Common myeloid progenitor, CD34-positive (primary cell): ENCODE measurements around the gene GAK.

Experiments
- CTCF ChIA-PET: fragments of 350-600 bp; sonication (Branson Sonifier 250); formaldehyde crosslinking; loops from one replicate; lab custom pipeline; 2021; ENCODE audit warnings: antibody characterized with exemption; lab: Charles Lee
- POLR2A ChIA-PET: fragments of 350-600 bp; sonication (Branson Sonifier 250); formaldehyde crosslinking; loops from one replicate; lab custom pipeline; 2021; ENCODE audit warnings: antibody characterized with exemption; lab: Charles Lee
- DNase-seq, 3 donors: peaks; one replicate each; pipeline versions ENCODE4 v3.0.0 to v3.0.0-alpha.2; 2013
- H3K27ac ChIP-seq, 2 experiments: 1 replicate in 1 of 2; 2 replicates in 1 of 2; pipeline ENCODE4 v1.7.0; 2013; ENCODE audit warnings: inconsistent platforms in 2 of 2, low read length in 2 of 2, mild to moderate bottlenecking in 2 of 2, low read depth in 1 of 2, moderate library complexity in 1 of 2; ENCODE audit not compliant: severe bottlenecking in 2 of 2, insufficient read depth in 1 of 2, poor library complexity in 1 of 2
- H3K27me3 ChIP-seq, 5 experiments: replicated peaks in 2 of 5; 1 replicate in 3 of 5; 2 replicates in 2 of 5; pipeline versions ENCODE4 v1.6.1 to v1.7.0; 2013; ENCODE audit warnings: low read length in 4 of 5, mild to moderate bottlenecking in 2 of 5, moderate library complexity in 2 of 5, inconsistent platforms in 1 of 5; ENCODE audit not compliant: insufficient read depth in 5 of 5, control insufficient read depth in 4 of 5
- H3K36me3 ChIP-seq, 4 experiments: 1 replicate in 2 of 4; 2 replicates in 2 of 4; pipeline versions ENCODE4 v1.6.1 to v1.7.0; 2013; ENCODE audit warnings: low read length in 3 of 4, control low read depth in 1 of 4, mild to moderate bottlenecking in 1 of 4; ENCODE audit not compliant: control insufficient read depth in 4 of 4, insufficient read depth in 4 of 4
- H3K4me1 ChIP-seq, 4 experiments: 1 replicate in 3 of 4; 2 replicates in 1 of 4; pipeline versions ENCODE4 v1.6.1 to v1.7.1; 2013; ENCODE audit warnings: low read length in 3 of 4, mild to moderate bottlenecking in 3 of 4, control low read depth in 1 of 4, inconsistent platforms in 1 of 4, moderate library complexity in 1 of 4; ENCODE audit not compliant: control insufficient read depth in 4 of 4, insufficient read depth in 4 of 4; ENCODE audit errors: control extremely low read depth in 1 of 4
- H3K4me3 ChIP-seq, 7 experiments: 1 replicate in 4 of 7; 2 replicates in 3 of 7; pipeline versions ENCODE4 v1.5.1 to v1.7.0; 2013; ENCODE audit warnings: mild to moderate bottlenecking in 7 of 7, low read length in 6 of 7, moderate library complexity in 6 of 7, inconsistent platforms in 2 of 7, low read depth in 2 of 7, control low read depth in 1 of 7; ENCODE audit not compliant: insufficient read depth in 4 of 7, control insufficient read depth in 1 of 7; ENCODE audit errors: extremely low read depth in 1 of 7
- H3K9me3 ChIP-seq, 5 experiments: 1 replicate in 4 of 5; 2 replicates in 1 of 5; pipeline versions ENCODE4 v1.6.1 to v1.7.1; 2013; ENCODE audit warnings: low read length in 4 of 5, mild to moderate bottlenecking in 2 of 5, inconsistent platforms in 1 of 5, low read depth in 1 of 5, moderate library complexity in 1 of 5; ENCODE audit not compliant: control insufficient read depth in 4 of 5, insufficient read depth in 2 of 5; ENCODE audit errors: control extremely low read depth in 1 of 5
- WGBS: methylation state at CpG from one replicate; pipeline ENCODE4 v1.1.5; 2013; ENCODE audit not compliant: insufficient coverage; 5-methylcytosine and 5-hydroxymethylcytosine counted together

The GAK gene

DNA sequence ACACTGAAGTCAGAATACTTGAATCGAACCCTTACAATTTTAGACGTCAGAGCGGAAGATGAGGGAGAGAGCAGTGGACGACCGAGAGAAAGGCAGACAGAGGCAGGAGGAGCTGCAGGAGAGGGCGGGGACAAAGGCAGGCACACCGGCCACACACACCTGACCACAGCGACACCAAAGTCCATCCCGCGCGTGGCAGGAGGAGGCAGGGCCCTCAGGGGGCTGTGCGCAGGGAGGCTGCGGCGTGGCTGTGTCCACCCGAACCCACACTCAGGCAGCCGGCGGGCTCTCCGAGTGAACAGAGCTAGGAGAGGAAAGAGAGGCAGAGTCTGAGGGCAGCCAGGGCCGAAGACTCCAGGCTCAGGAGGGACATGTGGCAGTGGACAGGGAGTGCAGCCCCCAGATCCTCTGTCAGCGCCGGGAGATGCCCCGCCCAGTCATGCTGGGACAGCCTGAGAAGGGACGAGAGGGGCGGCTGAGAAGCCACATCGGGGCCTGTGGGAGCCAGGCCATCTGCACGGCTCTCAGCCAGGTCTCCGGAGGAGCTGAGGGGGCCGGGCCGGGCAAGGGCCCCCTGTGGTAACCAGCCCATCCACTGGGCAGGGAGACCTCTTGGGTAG lies 20.1 kb downstream of the GAK start:
- no peaks in the 10 kb centered on the region for H3K27me3 ChIP-seq
- CTCF ChIA-PET, result interaction anchor here (1.0 to 1.6 kb wide), 2 partner anchors 42 to 75 kb away, joined by 4 read pairs; partner anchors contain the start of gene IDUA
- peaks cover 12 to 25% (median 17%) of the 10 kb centered on the region in 4 experiments for H3K4me1 ChIP-seq
- no peak for DNase-seq
- no peak overlapping the region for H3K4me3 ChIP-seq
- no peaks in the 10 kb centered on the region for H3K9me3 ChIP-seq
- H3K36me3 ChIP-seq, result peaks cover 7 to 55% (median 31%) of the 10 kb centered on the region in 4 experiments
- POLR2A ChIA-PET, result no interaction called here
- 95% methylated on average over 27 of the region's 29 CpGs for WGBS
- no peak overlapping the region for H3K27ac ChIP-seq

DNA sequence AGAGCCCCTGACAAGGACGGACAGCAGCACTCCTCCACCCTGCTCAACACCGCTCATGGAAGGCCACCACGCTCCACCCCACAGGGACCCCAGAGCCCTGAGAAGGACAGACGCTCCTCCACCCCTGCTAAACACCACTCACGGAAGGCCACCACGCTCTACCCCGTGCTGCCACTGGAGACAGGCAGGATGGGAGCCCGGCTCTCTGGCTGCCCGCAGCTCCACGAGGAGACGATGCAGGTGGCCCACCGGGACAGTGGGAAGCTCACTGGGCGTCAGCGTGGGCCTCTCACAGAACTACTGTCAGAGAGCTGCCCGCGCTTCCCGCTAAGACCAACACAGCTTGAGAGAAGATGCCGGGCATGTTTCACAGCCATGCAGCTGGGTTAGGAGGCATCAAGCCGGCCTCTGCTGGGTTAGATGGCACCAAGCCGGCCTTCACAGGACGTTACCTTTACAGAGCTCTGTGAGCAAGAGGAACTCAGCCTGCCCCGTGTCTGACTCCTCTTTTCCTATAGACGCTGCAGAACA lies 20.8 kb downstream of the GAK start:
- no peak overlapping the region for H3K4me3 ChIP-seq
- ChIA-PET CTCF (interaction anchor here (1.0 to 1.6 kb wide), 2 partner anchors 43 to 76 kb away, joined by 4 read pairs; partner anchors contain the start of gene IDUA), POLR2A (no interaction called here)
- no peak for DNase-seq
- H3K4me1 ChIP-seq, result peaks cover 9 to 22% (median 17%) of the 10 kb centered on the region in 4 experiments
- peaks cover 7 to 55% (median 34%) of the 10 kb centered on the region in 4 experiments for H3K36me3 ChIP-seq
- 98% methylated on average over 22 of the region's 23 CpGs for WGBS
- H3K27ac ChIP-seq, result no peak overlapping the region
- H3K9me3 ChIP-seq, result no peaks in the 10 kb centered on the region
- no peaks in the 10 kb centered on the region for H3K27me3 ChIP-seq

DNA sequence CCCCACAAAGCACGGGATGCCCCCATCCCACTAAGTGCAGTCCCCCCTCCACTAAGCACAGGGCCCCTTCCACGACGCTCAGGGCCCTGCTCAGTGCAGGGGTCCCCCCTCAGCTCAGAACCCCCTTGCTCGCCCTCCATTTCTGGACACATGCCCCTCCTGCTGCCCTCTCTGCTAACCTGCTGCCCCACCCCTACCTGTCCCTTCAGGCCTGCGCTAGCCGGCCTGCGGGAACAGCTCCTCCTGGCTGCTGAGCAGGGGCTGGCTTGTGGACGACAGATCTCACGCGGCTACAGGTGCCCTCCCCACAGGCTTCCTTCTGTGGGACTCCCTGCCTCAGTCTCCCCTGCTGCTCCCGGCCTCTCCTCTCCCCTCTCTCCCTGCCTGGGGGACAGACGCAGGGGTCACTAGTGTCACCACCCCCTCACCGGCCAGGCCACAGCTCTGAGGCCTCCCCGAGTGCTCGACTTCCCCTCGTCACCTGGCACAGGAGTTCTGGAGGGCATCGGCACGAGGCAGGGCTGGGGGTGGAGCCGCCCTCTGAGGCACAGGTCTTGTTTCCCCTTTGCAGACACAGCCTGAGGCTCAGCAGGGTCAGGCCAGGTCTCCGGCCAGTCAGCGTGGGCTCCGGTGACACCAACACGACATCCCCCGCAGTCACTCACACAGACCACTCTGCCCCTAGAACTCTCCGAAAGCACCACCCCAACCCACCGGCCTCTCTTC lies 21.6 kb downstream of the GAK start:
- no peaks in the 10 kb centered on the region for H3K9me3 ChIP-seq
- ChIA-PET CTCF (no interaction called here), POLR2A (no interaction called here)
- no peak for DNase-seq
- H3K27ac ChIP-seq, result no peak overlapping the region
- no peaks in the 10 kb centered on the region for H3K27me3 ChIP-seq
- no peak overlapping the region for H3K4me3 ChIP-seq
- WGBS, result 97% methylated on average over 22 of the region's 26 CpGs
- H3K4me1 ChIP-seq, result peaks cover 5 to 15% (median 12%) of the 10 kb centered on the region in 4 experiments
- peaks cover 7 to 55% (median 35%) of the 10 kb centered on the region in 4 experiments for H3K36me3 ChIP-seq

DNA sequence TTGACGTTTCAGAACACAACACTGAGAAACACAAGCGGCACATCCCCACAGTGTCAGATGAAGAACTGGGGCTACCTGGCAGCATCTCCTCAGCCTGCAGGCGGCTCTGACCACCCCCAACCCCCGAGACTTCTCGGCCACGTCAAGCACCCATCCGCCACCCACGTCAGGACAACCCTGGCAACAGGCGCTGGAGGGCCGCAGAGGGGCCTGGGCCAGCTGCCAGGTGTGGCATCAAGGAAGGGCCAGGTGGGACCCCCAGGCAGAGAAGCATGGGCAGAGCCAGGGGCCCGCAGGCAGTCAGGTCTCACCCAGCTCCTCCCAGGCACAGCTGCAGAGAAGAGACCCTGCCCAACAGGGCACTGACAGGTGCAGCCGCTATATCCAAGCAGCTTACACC lies 22.3 kb downstream of the GAK start:
- 93% methylated on average over 9 of the region's 12 CpGs for WGBS

DNA sequence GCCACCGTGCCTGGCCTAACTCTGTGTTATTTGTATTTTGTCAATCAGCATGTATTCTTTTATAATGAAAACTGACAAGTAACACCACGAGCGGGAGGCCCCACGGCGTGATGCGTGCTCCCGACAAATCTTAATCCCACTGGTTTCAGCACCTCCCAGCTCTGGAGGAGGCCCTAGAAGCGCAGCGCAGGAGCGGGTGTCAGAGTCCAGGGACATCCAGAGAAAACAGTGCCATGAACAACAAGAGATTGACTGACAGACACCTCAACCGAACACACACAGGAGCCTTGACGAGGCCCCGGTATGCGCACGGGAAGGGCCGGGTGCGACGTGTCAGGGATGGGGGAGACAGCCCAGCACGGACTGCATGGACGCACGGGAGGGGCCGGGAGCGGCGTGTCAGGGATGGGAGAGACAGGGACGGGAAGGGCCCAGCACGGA lies 23.0 kb downstream of the GAK start:
- H3K27ac ChIP-seq, result no peak overlapping the region
- peaks cover 7 to 59% (median 36%) of the 10 kb centered on the region in 4 experiments for H3K36me3 ChIP-seq
- no peaks in the 10 kb centered on the region for H3K27me3 ChIP-seq
- ChIA-PET CTCF (no interaction called here), POLR2A (no interaction called here)
- no peak for DNase-seq
- no peak overlapping the region for H3K4me3 ChIP-seq
- no peaks in the 10 kb centered on the region for H3K9me3 ChIP-seq
- WGBS, result 97% methylated on average over 26 of the region's 26 CpGs
- peaks cover 0 to under 1% (median 0%) of the 10 kb centered on the region in 4 experiments for H3K4me1 ChIP-seq

More for the DNA sequence above, 22.3 kb downstream of the GAK start:
- H3K9me3 ChIP-seq, result no peaks in the 10 kb centered on the region
- no peak overlapping the region for H3K4me3 ChIP-seq
- H3K4me1 ChIP-seq, result peaks cover 0 to 8% (median 6%) of the 10 kb centered on the region in 4 experiments
- H3K27ac ChIP-seq, result no peak overlapping the region
- CTCF ChIA-PET, result no interaction called here
- POLR2A ChIA-PET, result no interaction called here
- no peaks in the 10 kb centered on the region for H3K27me3 ChIP-seq
- H3K36me3 ChIP-seq, result peaks cover 7 to 55% (median 35%) of the 10 kb centered on the region in 4 experiments
- DNase-seq, result no peak

DNA sequence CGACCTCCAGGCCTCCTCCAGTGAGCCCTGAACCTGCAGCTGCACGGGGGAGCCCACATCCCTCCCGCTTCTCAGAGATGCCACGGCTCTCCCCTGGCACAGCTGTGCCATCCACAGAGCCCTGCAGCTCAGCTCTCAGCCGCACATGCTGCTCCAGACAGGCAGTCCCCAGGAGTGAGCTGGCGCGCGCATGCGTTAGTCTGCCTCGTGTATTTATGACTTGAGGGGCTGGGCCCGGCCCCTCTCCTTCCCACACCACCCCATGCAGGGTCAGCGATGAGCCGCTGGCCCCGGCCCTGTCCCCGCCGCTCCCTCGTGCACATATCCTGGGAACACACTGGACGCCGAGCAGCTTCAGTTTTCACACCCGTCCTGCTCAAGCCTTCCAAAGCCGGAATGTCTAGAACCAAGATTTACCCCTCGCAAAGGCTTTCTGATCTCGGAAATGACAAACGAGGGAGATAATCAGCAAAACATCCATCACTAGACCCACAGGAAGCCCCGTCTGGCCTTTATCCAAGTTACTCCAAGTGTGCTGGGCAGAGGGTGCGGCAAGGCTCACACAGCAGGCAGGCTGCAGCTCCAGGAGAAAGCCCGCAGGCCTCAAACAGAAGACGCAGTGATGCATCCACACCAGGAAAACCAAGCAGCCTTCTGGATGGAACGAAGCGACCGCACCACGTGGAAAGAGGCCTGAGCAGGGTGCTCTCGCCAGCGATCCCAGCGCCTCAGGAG lies 24.3 kb downstream of the GAK start:
- no peak for DNase-seq
- ChIA-PET CTCF (interaction anchor here (0.9 to 2.9 kb wide), 4 partner anchors 11 to 79 kb away, joined by 3 to 9 read pairs (median 3); partner anchors contain the start of gene IDUA), POLR2A (no interaction called here)
- Histone ChIP-seq H3K27ac (no peak overlapping the region), H3K9me3 (no peaks in the 10 kb centered on the region), H3K4me3 (no peak overlapping the region), H3K36me3 (peaks cover 7 to 62% (median 39%) of the 10 kb centered on the region in 4 experiments), H3K27me3 (no peaks in the 10 kb centered on the region), H3K4me1 (no peaks in the 10 kb centered on the region)
- WGBS, result 85% methylated on average over 23 of the region's 35 CpGs
